Thoracic aorta (tissue), 2 donors: ENCODE measurements around the gene PPP1R12B. TPM values are rescaled to one million over a fixed set of nuclear protein-coding genes. Genes with fewer than 3 reads are reported as not detected.
"Not testable (repeated sequence)": the region's sequence is repeated elsewhere in the genome, so short reads cannot be mapped to it uniquely, and the experiment has no call there.

Experiments used
- ATAC-seq: fragments of 150-250 bp; one replicate; pipeline ENCODE4 v1.8.0; 2017; ENCODE audit warnings: low read depth; ENCODE audit not compliant: insufficient number of reproducible peaks, low FRiP score
- DNase-seq: peaks from one replicate; pipeline ENCODE4 v3.0.0-alpha.2; 2020; ENCODE audit warnings: low spot score
- H3K27ac ChIP-seq, 2 donors: fragments of 200-600 bp; sonication (generic); 1 replicate in 1 of 2; 2 replicates in 1 of 2; pipeline ENCODE4 v1.5.1; 2016; ENCODE audit warnings: mild to moderate bottlenecking in 2 of 2, moderate library complexity in 2 of 2
- H3K27me3 ChIP-seq: fragments of 200-600 bp; sonication (generic); replicated peaks from 2 replicates; pipeline ENCODE4 v1.6.0; 2016; ENCODE audit warnings: mild to moderate bottlenecking; ENCODE audit not compliant: insufficient read depth
- H3K36me3 ChIP-seq: fragments of 200-600 bp; sonication (generic); one replicate; pipeline ENCODE4 v1.5.1; 2016
- H3K4me1 ChIP-seq, 2 donors: fragments of 200-600 bp; sonication (generic); 1 replicate in 1 of 2; 2 replicates in 1 of 2; pipeline versions ENCODE4 v1.5.1 to v1.6.0; 2016; ENCODE audit warnings: low read depth in 2 of 2, mild to moderate bottlenecking in 1 of 2; ENCODE audit not compliant: control insufficient read depth in 1 of 2
- H3K4me3 ChIP-seq: fragments of 200-600 bp; sonication (generic); 2 replicates; pipeline ENCODE4 v1.5.1; 2016; ENCODE audit warnings: mild to moderate bottlenecking
- H3K9me3 ChIP-seq: fragments of 200-600 bp; sonication (generic); 2 replicates; pipeline ENCODE4 v1.5.1; 2016
- total RNA-seq, 2 donors: library from RNA; depleted of rRNA; stranded (reverse); fragments of >200 nt; gene quantifications; one replicate each; pipeline versions ENCODE4 v1.1.0 to v1.2.3, GENCODE V29; 2016
- TF ChIP-seq, protein P1 (sequence below): fragments of 200-600 bp; sonication (generic); IDR thresholded peaks from one replicate; pipeline ENCODE4 v1.5.1; 2019; ENCODE audit warnings: antibody characterized with exemption

The PPP1R12B gene
- total RNA-seq, 2 donors from 2014 or later = 573 to 677 TPM

DNA sequence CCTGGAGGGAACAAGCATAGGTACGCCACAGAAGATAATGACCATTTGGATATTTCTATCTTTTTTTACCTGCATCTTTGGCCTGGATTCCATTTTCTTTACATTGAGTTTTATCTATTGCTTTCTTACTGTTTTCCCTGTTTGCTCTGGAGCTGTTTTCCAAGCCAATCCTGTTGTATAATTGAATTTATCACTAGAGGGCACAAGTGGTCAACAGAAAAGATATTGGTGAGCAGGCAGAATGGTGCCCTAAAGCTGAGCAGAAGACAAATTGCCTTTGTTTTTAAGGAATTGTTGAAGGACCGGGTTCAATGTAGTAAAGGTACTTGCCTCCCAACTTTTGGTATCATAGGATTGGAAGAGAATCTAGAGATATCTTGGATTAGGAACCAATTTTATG is 152.8 kb downstream of the PPP1R12B start:
- DNase-seq (no peak), ATAC-seq (no peak)
- no peaks in the 10 kb centered on the region for H3K9me3 ChIP-seq
- peak overlapping the region; percentile 6 to 23 for H3K27ac ChIP-seq
- peaks cover 8 to 52% of the 10 kb centered on the region in 2 donors for H3K4me1 ChIP-seq
- H3K36me3 ChIP-seq = no peaks in the 10 kb centered on the region
- H3K27me3 ChIP-seq = no peaks in the 10 kb centered on the region
- H3K4me3 ChIP-seq = no peak overlapping the region
- TF ChIP-seq, protein P1, sequence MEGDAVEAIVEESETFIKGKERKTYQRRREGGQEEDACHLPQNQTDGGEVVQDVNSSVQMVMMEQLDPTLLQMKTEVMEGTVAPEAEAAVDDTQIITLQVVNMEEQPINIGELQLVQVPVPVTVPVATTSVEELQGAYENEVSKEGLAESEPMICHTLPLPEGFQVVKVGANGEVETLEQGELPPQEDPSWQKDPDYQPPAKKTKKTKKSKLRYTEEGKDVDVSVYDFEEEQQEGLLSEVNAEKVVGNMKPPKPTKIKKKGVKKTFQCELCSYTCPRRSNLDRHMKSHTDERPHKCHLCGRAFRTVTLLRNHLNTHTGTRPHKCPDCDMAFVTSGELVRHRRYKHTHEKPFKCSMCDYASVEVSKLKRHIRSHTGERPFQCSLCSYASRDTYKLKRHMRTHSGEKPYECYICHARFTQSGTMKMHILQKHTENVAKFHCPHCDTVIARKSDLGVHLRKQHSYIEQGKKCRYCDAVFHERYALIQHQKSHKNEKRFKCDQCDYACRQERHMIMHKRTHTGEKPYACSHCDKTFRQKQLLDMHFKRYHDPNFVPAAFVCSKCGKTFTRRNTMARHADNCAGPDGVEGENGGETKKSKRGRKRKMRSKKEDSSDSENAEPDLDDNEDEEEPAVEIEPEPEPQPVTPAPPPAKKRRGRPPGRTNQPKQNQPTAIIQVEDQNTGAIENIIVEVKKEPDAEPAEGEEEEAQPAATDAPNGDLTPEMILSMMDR = peak; percentile 48

DNA sequence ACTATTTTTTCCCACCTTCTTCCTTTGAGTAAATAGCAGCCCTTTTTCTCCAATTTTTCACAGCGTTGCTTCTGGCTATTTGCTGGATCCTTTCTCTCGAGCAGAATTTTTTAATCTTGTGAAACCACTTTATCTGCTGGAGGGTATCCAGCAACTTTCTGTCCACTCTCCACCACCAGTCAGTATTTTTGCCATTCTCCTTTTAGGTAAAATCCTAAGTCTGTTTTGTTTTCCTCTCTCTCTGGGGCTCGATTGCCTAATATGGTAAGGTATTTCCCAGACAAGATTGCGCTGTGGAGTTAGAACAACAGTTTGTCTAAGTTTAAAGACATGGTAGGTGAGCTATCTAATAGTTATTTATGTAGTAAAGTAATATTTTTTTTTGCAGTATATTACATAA is 156.9 kb downstream of the PPP1R12B start:
- peak overlapping the region; percentile 91 to 95 for H3K27ac ChIP-seq
- H3K27me3 ChIP-seq = no peaks in the 10 kb centered on the region
- ATAC-seq = peak; percentile 81
- TF ChIP-seq, protein P1 = no peak
- no peaks in the 10 kb centered on the region for H3K36me3 ChIP-seq
- H3K9me3 ChIP-seq = no peaks in the 10 kb centered on the region
- H3K4me3 ChIP-seq = peak overlapping the region; percentile 58
- DNase-seq = no peak
- H3K4me1 ChIP-seq = peaks cover 8 to 57% of the 10 kb centered on the region in 2 donors

DNA sequence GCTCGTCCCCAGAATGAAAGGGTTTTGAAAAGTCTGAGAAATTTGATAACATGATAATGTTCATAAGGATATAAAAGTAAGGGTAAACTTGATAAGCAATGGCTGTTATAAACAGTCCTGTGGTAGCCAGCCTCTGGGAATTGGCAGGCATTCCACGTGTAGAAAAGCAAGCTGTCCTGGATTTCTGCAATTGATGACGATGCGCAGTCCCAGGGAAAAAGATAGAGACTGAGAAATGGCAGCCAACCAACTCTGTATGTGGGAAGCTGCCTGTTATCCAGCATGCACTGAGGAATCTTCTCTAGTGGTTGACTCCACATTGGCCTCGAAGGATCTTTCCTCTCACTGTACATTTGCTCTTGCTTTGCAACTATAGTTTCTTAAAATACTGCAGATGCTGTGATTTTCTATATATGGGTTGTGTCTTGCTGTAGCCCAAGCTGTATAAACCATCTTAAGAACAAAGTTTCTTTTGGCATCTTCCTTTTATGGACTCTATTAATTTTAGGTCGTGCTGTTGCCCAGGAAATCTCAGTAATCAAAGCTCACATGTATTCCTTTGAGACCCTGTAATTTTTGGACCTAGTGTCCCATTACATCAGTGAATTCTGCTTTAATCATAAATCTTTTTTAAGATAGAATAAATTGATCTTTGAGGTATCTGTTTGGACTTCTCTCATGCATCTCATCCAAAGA is 157.5 kb downstream of the PPP1R12B start:
- H3K27me3 ChIP-seq, H3K9me3 ChIP-seq, H3K36me3 ChIP-seq, DNase-seq: not testable (repeated sequence)
- Histone ChIP-seq H3K4me1 (peaks cover 8 to 57% of the 10 kb centered on the region in 2 donors), H3K4me3 (peak overlapping the region; percentile 58), H3K27ac (peak overlapping the region; percentile 91 to 95)
- ATAC-seq = peak; percentile 51

DNA sequence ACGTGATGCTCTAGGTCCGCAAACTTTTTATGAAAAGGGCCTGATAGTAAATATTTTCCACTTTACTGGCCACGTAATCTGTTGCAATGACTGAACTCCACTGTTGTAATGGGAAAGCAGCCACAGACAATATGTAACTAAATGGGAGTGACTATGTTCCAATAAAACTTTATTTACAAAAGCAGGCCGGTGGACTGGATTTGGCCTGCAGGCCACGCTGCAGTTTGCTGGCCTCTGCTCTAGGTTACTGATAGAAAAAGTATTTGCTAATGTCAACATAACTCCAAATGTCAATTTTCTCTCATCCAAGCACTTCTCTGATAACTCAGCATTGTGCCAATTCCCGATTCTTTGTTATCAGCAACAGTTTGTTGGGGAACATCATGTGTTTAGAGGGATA is 160.4 kb downstream of the PPP1R12B start:
- H3K4me1 ChIP-seq = peaks cover 8 to 32% of the 10 kb centered on the region in 2 donors
- H3K27me3 ChIP-seq, H3K36me3 ChIP-seq, DNase-seq, ATAC-seq, H3K4me3 ChIP-seq, H3K9me3 ChIP-seq: not testable (repeated sequence)
- peak overlapping the region; percentile 91 to 95 for H3K27ac ChIP-seq

DNA sequence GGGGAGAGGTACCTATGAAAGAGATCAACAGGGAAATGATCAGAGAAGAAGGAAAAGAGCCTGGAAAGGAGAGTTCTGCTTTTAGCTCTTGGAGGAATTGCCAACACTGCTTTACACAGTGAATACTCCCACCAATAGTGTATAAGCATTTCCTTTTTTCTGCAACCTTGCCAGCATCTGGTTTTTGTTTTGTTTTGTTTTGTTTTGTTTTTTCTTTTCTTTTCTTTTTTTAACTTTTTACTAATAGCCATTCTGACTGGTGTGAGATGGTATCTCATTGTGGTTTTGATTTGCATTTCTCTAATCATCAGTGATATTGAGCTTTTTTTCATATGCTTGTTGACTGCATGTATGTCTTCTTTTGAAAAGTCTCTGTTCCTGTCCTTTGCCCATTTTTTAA is 165.4 kb downstream of the PPP1R12B start:
- H3K27me3 ChIP-seq, ATAC-seq, H3K4me3 ChIP-seq, H3K36me3 ChIP-seq, DNase-seq, H3K27ac ChIP-seq, H3K9me3 ChIP-seq: not testable (repeated sequence)
- peaks cover 9 to 29% of the 10 kb centered on the region in 2 donors for H3K4me1 ChIP-seq

DNA sequence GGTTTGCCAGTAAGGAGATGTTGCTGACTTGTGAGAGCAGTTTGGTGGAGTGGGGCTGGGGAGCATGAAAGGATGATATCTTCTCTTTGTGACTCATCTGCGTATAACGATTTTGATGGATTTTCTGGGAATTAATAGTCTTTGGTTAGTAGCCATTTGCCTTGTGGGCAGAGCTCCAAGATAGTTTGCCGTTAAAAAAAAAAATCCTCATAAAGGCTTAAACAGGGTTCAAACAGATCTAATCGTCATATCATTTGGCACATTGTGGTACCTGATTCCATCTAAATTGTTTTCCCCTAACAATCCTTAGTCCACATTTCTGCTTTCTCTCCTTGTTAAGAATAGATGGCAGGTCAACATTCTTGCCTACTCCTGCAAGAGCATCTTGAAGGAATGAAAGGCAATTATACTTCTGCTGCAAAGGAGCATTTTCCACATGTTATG is 168.0 kb downstream of the PPP1R12B start:
- H3K27me3 ChIP-seq = no peaks in the 10 kb centered on the region
- no peak for DNase-seq
- no peaks in the 10 kb centered on the region for H3K36me3 ChIP-seq
- ATAC-seq = no peak
- no peak overlapping the region for H3K27ac ChIP-seq
- H3K4me3 ChIP-seq = no peak overlapping the region
- peaks cover 18 to 53% of the 10 kb centered on the region in 2 donors for H3K4me1 ChIP-seq
- TF ChIP-seq, protein P1 = no peak
- H3K9me3 ChIP-seq = no peaks in the 10 kb centered on the region

DNA sequence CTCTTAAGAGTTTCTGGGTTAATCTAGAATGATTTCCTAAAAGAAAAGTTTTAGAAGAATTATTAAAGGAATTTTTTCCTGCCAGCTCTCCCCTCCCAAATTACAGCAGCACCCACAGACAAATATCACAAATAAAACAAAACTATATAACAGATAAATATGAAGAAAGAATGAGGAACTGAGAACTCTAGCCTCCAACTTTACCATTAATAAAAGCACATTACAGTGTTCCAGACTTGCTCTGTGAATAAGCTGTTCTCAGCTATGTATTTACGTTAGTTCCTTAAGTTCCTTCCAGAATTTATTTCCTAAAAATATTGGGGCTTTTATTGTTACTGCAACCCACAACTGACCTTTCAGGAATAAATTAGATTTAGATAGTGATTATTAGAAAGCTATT is 168.6 kb downstream of the PPP1R12B start:
- not testable (repeated sequence) for H3K36me3 ChIP-seq, DNase-seq, H3K4me3 ChIP-seq, ATAC-seq, H3K9me3 ChIP-seq, H3K27me3 ChIP-seq
- peak overlapping the region; percentile 75 to 78 for H3K27ac ChIP-seq
- H3K4me1 ChIP-seq = peaks cover 23 to 57% of the 10 kb centered on the region in 2 donors

DNA sequence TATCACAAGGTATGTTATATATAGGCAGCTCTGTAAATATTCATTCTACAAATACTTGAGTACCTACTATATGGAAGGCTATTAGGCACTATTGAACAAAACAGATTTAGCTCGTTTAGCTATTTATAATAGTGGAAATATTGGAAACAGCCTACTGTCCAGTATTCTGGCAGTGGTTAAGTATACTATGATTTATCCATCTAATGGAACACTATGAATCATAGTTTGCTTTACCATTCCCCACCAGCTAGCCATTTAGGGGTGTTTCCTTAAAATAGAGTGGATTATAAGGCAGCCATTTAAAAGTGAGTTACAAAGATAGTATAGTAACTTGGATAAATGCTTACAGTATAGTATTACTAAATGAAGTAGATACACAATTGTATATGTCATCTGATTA is 169.7 kb downstream of the PPP1R12B start:
- not testable (repeated sequence) for H3K36me3 ChIP-seq, ATAC-seq, H3K27me3 ChIP-seq, H3K9me3 ChIP-seq, DNase-seq, H3K4me3 ChIP-seq
- Histone ChIP-seq H3K4me1 (peaks cover 23 to 57% of the 10 kb centered on the region in 2 donors), H3K27ac (peak overlapping the region; percentile 75 to 78)

DNA sequence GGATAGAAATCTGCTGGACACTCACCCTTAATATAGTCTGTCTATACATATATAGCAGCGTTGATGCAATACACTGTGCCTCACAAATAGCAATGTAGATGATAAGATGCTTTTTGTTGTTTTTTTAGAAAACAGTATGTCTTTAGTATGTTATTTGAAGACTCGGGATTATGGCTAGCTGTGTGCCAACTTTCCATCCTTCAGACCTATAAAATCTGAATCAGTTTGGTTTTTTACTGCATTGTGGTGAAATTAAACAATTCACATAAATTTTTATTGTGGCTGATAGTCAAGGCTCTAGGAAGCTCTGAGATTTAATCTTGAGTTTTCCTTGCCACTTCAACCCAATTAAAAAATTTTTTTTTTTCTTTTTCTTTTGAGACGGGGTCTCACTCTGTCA is 170.4 kb downstream of the PPP1R12B start:
- not testable (repeated sequence) for DNase-seq, H3K9me3 ChIP-seq, H3K36me3 ChIP-seq, H3K27me3 ChIP-seq, H3K4me3 ChIP-seq, ATAC-seq
- Histone ChIP-seq H3K4me1 (peaks cover 23 to 57% of the 10 kb centered on the region in 2 donors), H3K27ac (peak overlapping the region; percentile 75 to 78)
